Measurements from ENCODE around the gene IARS2.
"Not testable (repeated sequence)": the region's sequence is repeated elsewhere in the genome, so short reads cannot be mapped to it uniquely, and the experiment has no call there.

Gene IARS2

DNA sequence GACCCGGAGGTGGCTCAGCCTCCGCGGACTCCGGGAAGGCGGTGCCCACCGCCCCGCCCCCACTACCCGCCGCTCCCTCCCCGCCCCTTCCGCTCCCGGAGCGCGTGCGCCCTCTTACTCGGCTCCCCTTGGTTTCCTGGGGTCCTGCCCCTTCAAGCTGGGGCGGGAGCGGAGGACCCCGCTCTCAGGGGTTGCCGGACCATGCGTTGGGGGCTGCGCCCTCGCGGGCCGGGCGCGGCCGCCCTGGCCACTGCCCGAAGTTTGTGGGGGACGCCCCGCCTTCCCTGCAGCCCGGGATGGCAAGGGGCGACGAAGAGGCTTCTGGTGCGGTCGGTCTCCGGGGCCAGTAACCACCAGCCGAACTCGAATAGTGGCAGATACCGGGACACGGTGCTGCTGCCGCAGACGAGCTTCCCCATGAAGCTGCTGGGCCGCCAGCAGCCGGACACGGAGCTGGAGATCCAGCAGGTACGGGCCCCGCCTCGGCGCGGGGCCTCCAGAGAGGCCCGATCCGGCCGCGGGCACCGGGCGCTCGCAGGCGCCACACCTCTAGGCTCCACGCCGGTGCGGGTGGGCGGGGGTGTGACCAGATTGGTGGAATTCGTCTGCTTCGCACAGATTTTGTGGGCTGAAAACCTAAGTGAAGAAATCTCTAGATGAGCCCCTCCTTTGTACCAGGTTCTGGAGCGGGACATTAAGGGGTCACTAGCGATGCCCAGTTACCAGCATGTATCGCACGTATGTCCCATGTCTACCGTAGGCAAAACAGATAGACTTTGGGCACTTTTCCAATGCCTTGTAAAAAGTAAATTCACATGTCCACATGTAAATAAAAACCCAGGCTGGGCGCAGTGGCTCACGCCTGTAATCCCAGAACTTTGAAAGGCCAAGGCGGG, at the start of gene IARS2:
Gene IARS2, plus strand, starts transcription at position 117 of the 896 bp plus-strand sequence. Its CDS starts 85 bp downstream, at position 202.
- no peaks in the 10 kb centered on the region for H3K27me3 Mint-ChIP-seq
- H3K4me3 Mint-ChIP-seq, result peak within 1 kb of the TSS; percentile 73
- peaks cover 41% of the 10 kb centered on the region for H3K4me1 Mint-ChIP-seq
- peaks cover 9% of the 10 kb centered on the region for H3K36me3 Mint-ChIP-seq
- H3K9me3 Mint-ChIP-seq, result no peaks in the 10 kb centered on the region
- H3K27ac Mint-ChIP-seq, result peak within 1 kb of the TSS; percentile 62

DNA sequence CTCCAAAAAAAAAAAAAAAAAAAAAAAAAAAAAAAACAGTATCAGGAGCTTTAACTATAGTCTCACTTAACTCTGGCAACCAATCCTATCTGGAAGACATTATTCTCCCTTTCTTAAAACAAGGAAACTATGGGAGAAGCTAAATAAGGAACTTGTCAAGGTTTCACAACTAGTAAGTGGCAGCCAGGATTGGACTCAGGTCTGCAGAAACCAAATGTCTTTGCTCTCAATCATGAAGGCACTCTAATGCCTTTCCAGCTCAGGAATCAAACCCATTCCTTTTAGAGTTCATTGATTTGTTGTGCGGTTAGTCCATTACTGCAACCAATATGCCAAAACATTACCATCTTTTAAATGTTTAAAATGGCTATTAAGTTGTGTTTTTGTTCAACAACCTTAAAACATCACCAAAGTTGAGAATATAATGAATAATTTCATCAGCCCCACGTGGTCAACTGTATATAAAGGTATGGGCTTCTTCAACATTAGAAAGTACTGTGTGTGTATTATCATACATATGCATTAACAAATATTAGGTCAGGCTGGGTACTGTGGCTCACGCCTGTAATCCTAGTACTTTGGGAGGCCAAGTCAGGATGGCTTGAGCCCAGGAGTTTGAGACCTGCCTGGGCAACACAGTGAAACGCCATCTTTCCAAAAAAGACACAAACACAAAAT, 49.1 kb upstream of the IARS2 start:
- Mint-ChIP-seq H3K27me3 (no peaks in the 10 kb centered on the region), H3K27ac (peak overlapping the region; percentile 99), H3K9me3 (no peaks in the 10 kb centered on the region), H3K4me3 (peak overlapping the region; percentile 97), H3K36me3 (peaks cover 7% of the 10 kb centered on the region), H3K4me1 (peaks cover 32% of the 10 kb centered on the region)

- Mint-ChIP-seq H3K27me3 (no peaks in the 10 kb centered on the region), H3K27ac (peak overlapping the region; percentile 99), H3K9me3 (no peaks in the 10 kb centered on the region), H3K4me3 (peak overlapping the region; percentile 97), H3K36me3 (peaks cover 7% of the 10 kb centered on the region), H3K4me1 (peaks cover 32% of the 10 kb centered on the region)
Measured at GRCh38 chr1:220045356-220046051, 48.4 kb upstream of the IARS2 start.

DNA sequence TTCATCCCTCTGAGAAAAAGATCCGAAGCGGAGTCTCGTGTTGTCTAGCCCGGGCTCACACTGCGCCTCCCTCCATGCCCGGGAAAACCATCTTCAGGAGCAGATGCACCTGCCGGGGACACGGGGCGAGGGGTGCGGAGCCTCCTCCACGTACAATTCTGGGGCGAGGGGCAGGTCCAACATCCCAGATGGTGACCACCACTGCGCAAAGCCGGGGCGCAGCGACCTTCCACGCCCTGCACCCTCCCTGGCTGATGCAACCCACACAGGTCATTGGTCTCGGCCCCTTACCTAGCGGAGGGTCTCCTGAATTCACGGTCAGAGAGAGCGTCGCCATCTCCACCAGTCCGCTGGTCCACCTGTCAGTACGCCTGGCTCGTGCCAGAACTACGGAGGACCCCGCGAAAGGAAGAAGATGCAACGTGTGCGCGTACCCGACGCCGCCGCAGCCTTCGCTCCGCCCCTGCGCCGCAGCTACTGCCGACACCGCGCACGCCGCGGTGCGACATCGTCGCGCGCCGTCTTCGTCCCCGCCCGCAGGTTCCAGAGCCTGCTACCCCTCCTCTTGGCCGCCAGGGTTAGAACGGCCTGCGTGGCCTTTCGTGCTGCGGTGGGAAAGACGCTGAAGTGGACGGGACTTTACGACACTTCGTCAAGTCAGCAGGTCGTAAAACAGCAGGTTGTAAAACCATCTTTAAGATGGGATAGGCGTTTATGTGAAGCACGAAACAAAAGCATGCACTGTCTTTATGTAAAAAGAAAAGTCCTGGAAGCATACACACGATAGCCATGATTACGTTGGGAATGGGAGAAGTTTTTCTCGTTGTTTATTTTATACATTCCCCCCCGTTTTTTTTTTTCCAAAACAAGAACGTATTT, 47.6 kb upstream of the IARS2 start, which contains the start of gene EPRS1:
Gene EPRS1, minus strand, starts transcription at position 454 of the 879 bp plus-strand sequence. Its CDS starts 117 bp downstream, at position 337.
- H3K27me3 Mint-ChIP-seq, result no peaks in the 10 kb centered on the region
- no peaks in the 10 kb centered on the region for H3K9me3 Mint-ChIP-seq
- peaks cover 32% of the 10 kb centered on the region for H3K4me1 Mint-ChIP-seq
- peak within 1 kb of the TSS; percentile 97 for H3K4me3 Mint-ChIP-seq
- H3K36me3 Mint-ChIP-seq, result peaks cover 7% of the 10 kb centered on the region
- H3K27ac Mint-ChIP-seq, result peak within 1 kb of the TSS; percentile 99

GRCh38 chr1:220056374-220056773, 37.6 kb upstream of the IARS2 start:
- Mint-ChIP-seq H3K4me1 (no peaks in the 10 kb centered on the region), H3K4me3 (no peak overlapping the region), H3K9me3 (no peaks in the 10 kb centered on the region), H3K27ac (peak overlapping the region; percentile 37), H3K36me3 (peaks cover 4% of the 10 kb centered on the region), H3K27me3 (no peaks in the 10 kb centered on the region)

DNA sequence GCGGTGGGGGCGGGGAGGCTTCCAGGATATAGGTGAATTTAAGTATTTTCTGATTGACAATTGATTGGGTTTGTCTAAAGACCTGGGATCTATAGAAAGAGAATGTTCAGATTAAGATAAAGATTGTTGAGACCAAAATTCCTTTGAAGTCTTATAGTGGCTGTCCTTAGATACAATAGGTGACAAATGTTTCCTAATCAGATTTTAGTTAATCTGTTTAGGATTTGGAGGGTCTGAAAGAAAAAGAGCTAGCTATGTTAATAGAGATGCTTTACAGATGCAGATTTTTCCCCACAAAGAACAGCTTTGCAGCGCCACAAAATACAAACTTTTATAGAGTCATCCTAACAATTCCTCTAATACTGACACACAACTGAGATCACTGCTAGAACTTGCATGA, 33.1 kb upstream of the IARS2 start:
- H3K27ac Mint-ChIP-seq, result no peak overlapping the region
- H3K4me1 Mint-ChIP-seq, result no peaks in the 10 kb centered on the region
- H3K36me3 Mint-ChIP-seq, result peaks cover 21% of the 10 kb centered on the region
- H3K27me3 Mint-ChIP-seq, result no peaks in the 10 kb centered on the region
- no peaks in the 10 kb centered on the region for H3K9me3 Mint-ChIP-seq
- H3K4me3 Mint-ChIP-seq, result no peak overlapping the region

- H3K4me1 Mint-ChIP-seq, result no peaks in the 10 kb centered on the region
- no peaks in the 10 kb centered on the region for H3K9me3 Mint-ChIP-seq
- peaks cover 21% of the 10 kb centered on the region for H3K36me3 Mint-ChIP-seq
- H3K4me3 Mint-ChIP-seq, result no peak overlapping the region
- H3K27me3 Mint-ChIP-seq, result no peaks in the 10 kb centered on the region
- no peak overlapping the region for H3K27ac Mint-ChIP-seq
Measured at GRCh38 chr1:220062629-220063028, 31.3 kb upstream of the IARS2 start.

DNA sequence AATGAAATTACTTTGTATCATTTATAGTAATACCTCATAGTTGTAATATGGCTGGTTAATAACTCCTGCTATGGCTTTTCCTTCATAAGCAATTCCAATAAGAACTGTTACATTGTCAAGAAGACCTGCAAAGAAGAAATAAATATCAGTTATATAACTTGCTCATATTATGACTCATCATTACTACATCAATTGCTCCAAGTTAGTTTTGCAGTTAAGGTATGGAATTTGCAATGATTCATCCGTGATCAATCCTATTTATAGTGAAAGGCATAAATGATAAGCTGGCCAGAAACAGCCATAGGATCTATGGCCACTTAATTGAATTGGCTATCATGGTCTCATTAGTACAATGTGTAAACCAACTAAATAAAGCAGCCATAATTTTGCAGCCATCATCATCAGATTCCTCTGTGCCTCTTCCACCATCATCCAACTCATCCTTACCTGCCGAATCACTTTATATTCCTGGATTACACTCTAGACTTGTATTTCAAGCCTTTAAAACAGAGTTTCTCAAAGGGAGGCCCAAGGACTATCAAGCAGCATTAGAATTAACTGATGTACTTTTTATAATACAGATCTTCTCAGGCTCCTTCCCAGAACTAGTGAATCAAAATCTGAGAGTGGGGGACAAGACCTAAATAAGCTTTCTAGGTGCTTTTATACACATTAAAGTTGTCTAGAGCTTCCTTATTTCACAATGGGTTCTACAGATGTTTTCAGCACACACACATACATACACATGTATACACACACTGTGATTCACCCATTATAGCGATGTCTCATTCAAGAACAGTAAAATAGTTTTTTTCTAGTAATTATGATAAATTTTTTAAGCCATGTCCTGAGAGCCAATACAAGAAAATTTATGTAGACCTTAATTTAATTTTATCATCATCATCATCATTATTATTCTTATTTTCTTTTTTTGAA, 26.4 kb upstream of the IARS2 start:
- Mint-ChIP-seq H3K4me3 (no peak overlapping the region), H3K9me3 (no peaks in the 10 kb centered on the region), H3K27ac (no peak overlapping the region), H3K36me3 (peaks cover 20% of the 10 kb centered on the region), H3K27me3 (no peaks in the 10 kb centered on the region), H3K4me1 (no peaks in the 10 kb centered on the region)

DNA sequence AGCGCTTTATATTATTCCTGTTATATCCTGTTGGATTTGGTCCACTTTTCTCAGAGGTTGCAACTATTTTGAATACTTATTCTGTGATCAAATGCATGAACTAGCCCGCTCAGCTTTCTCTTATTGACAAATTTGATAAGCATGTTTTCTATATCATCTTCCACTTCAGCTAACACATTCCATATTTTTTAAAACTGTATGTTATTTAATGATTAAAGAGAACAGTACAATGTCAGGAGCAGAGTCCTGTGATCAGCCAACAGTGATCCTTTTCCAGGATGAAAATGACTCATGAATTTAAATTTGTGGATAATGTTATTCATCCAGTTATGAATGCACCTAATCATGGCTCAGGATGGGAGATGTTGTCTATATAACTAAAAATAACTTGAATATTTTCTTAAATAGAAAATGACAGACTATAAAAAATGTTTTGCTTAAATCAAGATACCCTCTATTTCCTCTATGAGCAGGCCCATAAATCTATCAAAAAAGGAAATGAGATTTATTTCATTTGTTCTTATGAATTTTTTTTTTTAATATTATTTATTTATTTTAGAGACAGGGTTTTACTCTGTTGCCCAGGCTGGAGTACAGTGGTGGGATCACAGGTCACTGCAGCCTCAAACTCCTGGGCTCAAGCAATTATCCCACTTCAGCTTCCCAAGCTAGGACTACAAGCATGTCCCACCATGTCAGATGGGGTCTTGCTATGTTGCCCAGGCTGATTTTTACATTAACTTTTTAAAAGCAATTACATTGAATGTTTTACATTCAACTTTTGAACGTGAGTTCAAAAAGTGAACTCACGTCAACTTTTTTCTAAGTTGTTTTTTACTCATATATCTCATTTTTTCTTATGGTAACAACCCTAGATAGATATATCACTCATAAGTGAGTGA, 16.8 kb upstream of the IARS2 start:
- Mint-ChIP-seq H3K36me3 (peaks cover 12% of the 10 kb centered on the region), H3K27me3 (no peaks in the 10 kb centered on the region), H3K27ac (no peak overlapping the region), H3K4me1 (peaks cover 6% of the 10 kb centered on the region), H3K4me3 (no peak overlapping the region), H3K9me3 (no peaks in the 10 kb centered on the region)

DNA sequence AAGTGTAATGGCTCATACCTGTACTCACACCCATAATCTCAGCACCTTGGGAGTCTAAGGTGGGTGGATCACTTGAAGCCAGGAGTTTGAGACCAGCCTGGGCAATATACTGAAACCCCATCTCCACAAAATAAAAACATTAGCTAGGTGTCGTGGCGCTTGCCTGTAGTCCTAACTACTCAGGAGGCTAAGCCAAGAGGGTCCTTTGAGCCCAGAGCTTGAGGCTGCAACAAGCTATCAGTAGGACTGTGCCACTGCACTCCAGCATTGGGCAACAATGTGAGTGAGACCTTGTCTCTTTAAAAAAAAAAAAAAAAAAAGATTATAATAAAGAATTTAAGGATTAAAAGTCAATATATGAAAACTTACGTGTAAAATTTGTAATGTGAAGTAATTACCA, 16.0 kb upstream of the IARS2 start:
- peaks cover 6% of the 10 kb centered on the region for H3K4me1 Mint-ChIP-seq
- no peak overlapping the region for H3K27ac Mint-ChIP-seq
- H3K27me3 Mint-ChIP-seq, result no peaks in the 10 kb centered on the region

DNA sequence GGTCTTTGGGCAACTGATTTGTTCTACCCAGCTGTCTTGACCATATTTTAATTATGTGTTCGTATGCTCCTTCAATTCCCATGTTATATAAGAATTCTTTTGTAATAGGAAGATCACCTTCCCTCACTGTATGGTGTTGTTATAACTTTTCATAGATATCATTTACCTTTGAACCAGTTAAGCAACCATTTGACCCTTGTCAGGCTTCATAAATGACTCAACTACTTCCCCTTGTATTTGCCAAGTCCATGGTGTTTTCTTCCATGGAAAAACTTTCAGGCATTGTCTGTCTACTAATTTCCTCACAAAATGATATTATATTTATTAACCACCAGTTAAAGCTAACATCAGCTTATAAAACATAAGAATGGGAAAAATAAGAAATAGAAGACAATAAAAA, 9.5 kb upstream of the IARS2 start:
- Mint-ChIP-seq H3K9me3 (no peaks in the 10 kb centered on the region), H3K4me1 (peaks cover 14% of the 10 kb centered on the region), H3K27me3 (no peaks in the 10 kb centered on the region), H3K4me3 (no peak overlapping the region), H3K36me3 (peaks cover 5% of the 10 kb centered on the region), H3K27ac (no peak overlapping the region)

More for the DNA sequence above, 16.0 kb upstream of the IARS2 start:
- Mint-ChIP-seq H3K36me3 (peaks cover 9% of the 10 kb centered on the region), H3K9me3 (no peaks in the 10 kb centered on the region), H3K4me3 (no peak overlapping the region)

- H3K9me3 Mint-ChIP-seq, H3K27ac Mint-ChIP-seq, H3K36me3 Mint-ChIP-seq, H3K27me3 Mint-ChIP-seq, H3K4me3 Mint-ChIP-seq: not testable (repeated sequence)
- H3K4me1 Mint-ChIP-seq, result peaks cover 18% of the 10 kb centered on the region
Measured at GRCh38 chr1:220086261-220086686, 7.7 kb upstream of the IARS2 start.
